CD4-positive, CD25-positive, alpha-beta regulatory T cell (primary cell): ENCODE results near the gene SH2D4B. TPM values are rescaled to one million over a fixed set of nuclear protein-coding genes. Genes with fewer than 3 reads are reported as not detected.

ENCODE experiments used
- ATAC-seq, 2 donors: fragments of 150-1000 bp; cut with Tn5 transposase; one replicate each; pipeline ENCODE4 v1.10.0; 2021; ENCODE audit warnings: low read depth in 2 of 2, moderate number of reproducible peaks in 2 of 2, moderate library complexity in 1 of 2
- DNase-seq, 3 donors: peaks; one replicate each; pipeline versions ENCODE4 v3.0.0 to v3.0.0-alpha.2; 2012 to 2022; ENCODE audit warnings: mixed read lengths in 1 of 3
- H3K27ac ChIP-seq: one replicate; pipeline ENCODE4 v1.7.0; 2013; ENCODE audit warnings: mild to moderate bottlenecking, low read length; ENCODE audit not compliant: insufficient read depth, poor library complexity, severe bottlenecking
- H3K27me3 ChIP-seq: one replicate; pipeline ENCODE4 v1.7.0; 2013; ENCODE audit warnings: low read length; ENCODE audit not compliant: control insufficient read depth, insufficient read depth
- H3K36me3 ChIP-seq: one replicate; pipeline ENCODE4 v1.7.0; 2013; ENCODE audit warnings: mild to moderate bottlenecking, low read length, moderate library complexity; ENCODE audit not compliant: control insufficient read depth, insufficient read depth
- H3K4me1 ChIP-seq: 2 replicates; pipeline ENCODE4 v1.7.0; 2013; ENCODE audit warnings: mild to moderate bottlenecking, low read length; ENCODE audit not compliant: insufficient read depth, control insufficient read depth, poor library complexity, severe bottlenecking
- H3K4me3 ChIP-seq: one replicate; pipeline ENCODE4 v1.7.0; 2013; ENCODE audit warnings: low read depth, mild to moderate bottlenecking, low read length, moderate library complexity
- H3K9me3 ChIP-seq, 2 experiments: 1 replicate in 1 of 2; 2 replicates in 1 of 2; pipeline ENCODE4 v1.7.0; 2013; ENCODE audit warnings: low read length in 2 of 2, mild to moderate bottlenecking in 1 of 2, moderate library complexity in 1 of 2; ENCODE audit not compliant: control insufficient read depth in 2 of 2
- H3K27ac Mint-ChIP-seq, 3 donors: one replicate each; pipeline ENCODE4 v1.8.0; 2020 to 2022; ENCODE audit warnings: mild to moderate bottlenecking in 3 of 3, mixed read lengths in 3 of 3, moderate library complexity in 2 of 3
- H3K27me3 Mint-ChIP-seq: one replicate; pipeline ENCODE4 v1.8.0; 2022; ENCODE audit warnings: mild to moderate bottlenecking, mixed read lengths
- H3K36me3 Mint-ChIP-seq: one replicate; pipeline ENCODE4 v1.8.0; 2020; ENCODE audit warnings: mixed read lengths
- H3K4me1 Mint-ChIP-seq, 4 donors: one replicate each; pipeline ENCODE4 v1.8.0; 2020 to 2022; ENCODE audit warnings: mixed read lengths in 4 of 4, mild to moderate bottlenecking in 1 of 4
- H3K4me3 Mint-ChIP-seq, 4 donors: one replicate each; pipeline ENCODE4 v1.8.0; 2020 to 2022; ENCODE audit warnings: mild to moderate bottlenecking in 4 of 4, mixed read lengths in 4 of 4, moderate library complexity in 3 of 4
- H3K9me3 Mint-ChIP-seq, 7 donors: one replicate each; pipeline ENCODE4 v1.8.0; 2020 to 2022; ENCODE audit warnings: mixed read lengths in 7 of 7, mild to moderate bottlenecking in 3 of 7, moderate library complexity in 2 of 7
- polyA plus RNA-seq, 4 donors: library from polyadenylated mRNA; unstranded; fragments of 300-500 nt; fragmentation: Illumina TruSeq; gene quantifications; one replicate each; pipeline ENCODE4 v1.2.3, GENCODE V29; 2021
- total RNA-seq: library from RNA; stranded (reverse); gene quantifications from one replicate; pipeline ENCODE4 v1.2.3, GENCODE V29; 2022

SH2D4B gene
- total RNA-seq (0.25 TPM), polyA plus RNA-seq (not detected)

- peak within 1 kb of the TSS; percentile 43 to 92 (median 75) for H3K4me3 Mint-ChIP-seq
- H3K27ac Mint-ChIP-seq, result peak within 1 kb of the TSS; percentile 84 to 98 (median 87)
- Histone ChIP-seq H3K36me3 (no peaks in the 10 kb centered on the region), H3K4me3 (no peak within 1 kb of the TSS), H3K9me3 (no peaks in the 10 kb centered on the region), H3K27me3 (no peaks in the 10 kb centered on the region), H3K4me1 (peaks cover 4% of the 10 kb centered on the region), H3K27ac (peak within 1 kb of the TSS; percentile 89)
- peaks cover 4% of the 10 kb centered on the region for H3K27me3 Mint-ChIP-seq
- H3K9me3 Mint-ChIP-seq, result no peaks in the 10 kb centered on the region
- DNase-seq, result no peak
- no peak for ATAC-seq
- peaks cover 0 to 22% (median 10%) of the 10 kb centered on the region in 4 donors for H3K4me1 Mint-ChIP-seq
- peaks cover 4% of the 10 kb centered on the region for H3K36me3 Mint-ChIP-seq
Observed at GRCh38 chr10:80537736-80538480, at the start of gene SH2D4B. SH2D4B (plus strand) TSS chr10:80537902; CDS start chr10:80538332, 430 bp downstream.

GRCh38 chr10:80488539-80489066 is 49.1 kb upstream of the SH2D4B start:
- Mint-ChIP-seq H3K27me3 (no peaks in the 10 kb centered on the region), H3K27ac (peak overlapping the region; percentile 61 to 98 (median 97)), H3K36me3 (peaks cover 45% of the 10 kb centered on the region), H3K9me3 (peaks cover 0 to 2% (median 0%) of the 10 kb centered on the region in 7 donors), H3K4me1 (peaks cover 38 to 98% (median 85%) of the 10 kb centered on the region in 4 donors), H3K4me3 (peak overlapping the region; percentile 65 to 91 (median 88))
- Histone ChIP-seq H3K4me3 (peak overlapping the region; percentile 77), H3K36me3 (peaks cover 29% of the 10 kb centered on the region), H3K9me3 (no peaks in the 10 kb centered on the region), H3K27ac (peak overlapping the region; percentile 81), H3K27me3 (no peaks in the 10 kb centered on the region), H3K4me1 (peaks cover 96% of the 10 kb centered on the region)
- ATAC-seq, result no peak
- DNase-seq, result no peak

- ATAC-seq (no peak), DNase-seq (no peak)
- peak overlapping the region; percentile 77 for H3K4me3 ChIP-seq
- Mint-ChIP-seq H3K27ac (peak overlapping the region; percentile 61 to 97 (median 96)), H3K36me3 (peaks cover 48% of the 10 kb centered on the region), H3K4me3 (peak overlapping the region; percentile 65 to 91 (median 77)), H3K27me3 (no peaks in the 10 kb centered on the region), H3K4me1 (peaks cover 41 to 100% (median 85%) of the 10 kb centered on the region in 4 donors), H3K9me3 (peaks cover 0 to 2% (median 0%) of the 10 kb centered on the region in 7 donors)
- H3K27ac ChIP-seq, result peak overlapping the region; percentile 81
- H3K27me3 ChIP-seq, result no peaks in the 10 kb centered on the region
- peaks cover 37% of the 10 kb centered on the region for H3K36me3 ChIP-seq
- H3K4me1 ChIP-seq, result peaks cover 96% of the 10 kb centered on the region
- H3K9me3 ChIP-seq, result no peaks in the 10 kb centered on the region
Observed at GRCh38 chr10:80489371-80490112, 48.2 kb upstream of the SH2D4B start.

- Mint-ChIP-seq H3K36me3 (peaks cover 58% of the 10 kb centered on the region), H3K4me3 (peak overlapping the region in 3 of 4 donors; percentile 20 to 65 (median 60)), H3K4me1 (peaks cover 35 to 100% (median 80%) of the 10 kb centered on the region in 4 donors), H3K9me3 (peaks cover 0 to 5% (median 0%) of the 10 kb centered on the region in 7 donors), H3K27ac (peak overlapping the region; percentile 8 to 97 (median 61)), H3K27me3 (no peaks in the 10 kb centered on the region)
- peaks cover 54% of the 10 kb centered on the region for H3K36me3 ChIP-seq
- H3K27ac ChIP-seq, result peak overlapping the region; percentile 2
- no peaks in the 10 kb centered on the region for H3K27me3 ChIP-seq
- H3K4me1 ChIP-seq, result peaks cover 95% of the 10 kb centered on the region
- no peak overlapping the region for H3K4me3 ChIP-seq
- ATAC-seq, result no peak
- DNase-seq, result no peak
- H3K9me3 ChIP-seq, result peaks cover 2 to 4% of the 10 kb centered on the region in 2 experiments
Observed at GRCh38 chr10:80491251-80492102, 46.2 kb upstream of the SH2D4B start.

GRCh38 chr10:80492848-80493521 is 44.7 kb upstream of the SH2D4B start:
- DNase-seq, result no peak
- Mint-ChIP-seq H3K36me3 (peaks cover 71% of the 10 kb centered on the region), H3K27ac (peak overlapping the region; percentile 61 to 96 (median 74)), H3K9me3 (peaks cover 0 to 11% (median 2%) of the 10 kb centered on the region in 7 donors), H3K4me1 (peaks cover 43 to 100% (median 83%) of the 10 kb centered on the region in 4 donors), H3K27me3 (no peaks in the 10 kb centered on the region), H3K4me3 (peak overlapping the region; percentile 24 to 84 (median 72))
- Histone ChIP-seq H3K36me3 (peaks cover 54% of the 10 kb centered on the region), H3K4me1 (peaks cover 93% of the 10 kb centered on the region), H3K27ac (peak overlapping the region; percentile 69), H3K9me3 (peaks cover 6% of the 10 kb centered on the region in 2 experiments), H3K27me3 (no peaks in the 10 kb centered on the region), H3K4me3 (peak overlapping the region; percentile 68)
- no peak for ATAC-seq

- Mint-ChIP-seq H3K4me1 (peaks cover 48 to 100% (median 82%) of the 10 kb centered on the region in 4 donors), H3K36me3 (peaks cover 76% of the 10 kb centered on the region), H3K27ac (peak overlapping the region; percentile 61 to 96 (median 74)), H3K9me3 (peaks cover 0 to 11% (median 2%) of the 10 kb centered on the region in 7 donors), H3K4me3 (peak overlapping the region in 3 of 4 donors; percentile 58 to 84 (median 78)), H3K27me3 (no peaks in the 10 kb centered on the region)
- H3K36me3 ChIP-seq, result peaks cover 55% of the 10 kb centered on the region
- H3K27me3 ChIP-seq, result no peaks in the 10 kb centered on the region
- ATAC-seq, result peak; percentile 43 to 57
- peak overlapping the region; percentile 69 for H3K27ac ChIP-seq
- DNase-seq, result peak in 2 of 3 donors; percentile 27 to 52
- peaks cover 93% of the 10 kb centered on the region for H3K4me1 ChIP-seq
- H3K9me3 ChIP-seq, result peaks cover 6% of the 10 kb centered on the region in 2 experiments
- H3K4me3 ChIP-seq, result peak overlapping the region; percentile 68
Observed at GRCh38 chr10:80493522-80494051, 44.1 kb upstream of the SH2D4B start.
